ENCODE results near the gene CEACAM1. TPM values are rescaled to one million over a fixed set of nuclear protein-coding genes. Genes with fewer than 3 reads are reported as not detected.

The CEACAM1 gene
- total RNA-seq, 4 donors from 2014 or later: 2.4 to 36.9 (median 23.0) TPM

DNA sequence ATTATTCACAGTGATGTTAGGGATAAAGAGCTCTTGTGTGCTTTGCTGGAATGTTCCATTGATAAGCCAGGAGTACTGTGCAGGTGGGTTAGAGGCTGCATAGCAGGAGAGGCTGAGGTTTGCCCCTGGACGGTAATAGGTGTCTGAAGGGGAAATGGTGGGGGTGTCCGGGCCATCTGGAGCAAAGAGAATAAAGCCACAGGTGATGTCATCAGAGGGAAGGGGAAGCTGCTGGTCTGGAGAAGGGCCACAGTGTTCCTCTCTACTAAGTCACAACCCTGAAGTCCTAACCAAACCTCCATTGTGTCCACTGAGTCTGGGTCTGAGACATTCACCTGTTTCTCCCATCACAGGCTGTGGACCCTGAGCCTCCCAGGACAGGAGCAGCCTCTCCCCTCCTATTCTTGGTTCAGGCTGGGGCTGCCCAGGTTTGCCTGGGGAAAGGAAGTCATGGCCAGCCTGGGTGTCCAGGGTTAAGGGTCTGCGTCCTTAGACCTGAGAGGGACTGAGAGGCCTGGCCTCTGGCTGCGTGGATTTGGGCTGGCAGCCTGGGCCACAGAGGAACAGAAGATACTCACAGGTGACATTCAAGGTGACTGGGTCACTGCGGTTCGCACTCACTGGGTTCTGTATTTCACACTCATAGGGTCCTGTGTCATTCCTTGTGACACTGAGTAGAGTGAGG, 6.8 kb downstream of the CEACAM1 start:
- DNase-seq (ENCODE audit: low spot score) (no peak), ATAC-seq (ENCODE audit: low FRiP score) (no peak)
- TF ChIP-seq, protein P1, sequence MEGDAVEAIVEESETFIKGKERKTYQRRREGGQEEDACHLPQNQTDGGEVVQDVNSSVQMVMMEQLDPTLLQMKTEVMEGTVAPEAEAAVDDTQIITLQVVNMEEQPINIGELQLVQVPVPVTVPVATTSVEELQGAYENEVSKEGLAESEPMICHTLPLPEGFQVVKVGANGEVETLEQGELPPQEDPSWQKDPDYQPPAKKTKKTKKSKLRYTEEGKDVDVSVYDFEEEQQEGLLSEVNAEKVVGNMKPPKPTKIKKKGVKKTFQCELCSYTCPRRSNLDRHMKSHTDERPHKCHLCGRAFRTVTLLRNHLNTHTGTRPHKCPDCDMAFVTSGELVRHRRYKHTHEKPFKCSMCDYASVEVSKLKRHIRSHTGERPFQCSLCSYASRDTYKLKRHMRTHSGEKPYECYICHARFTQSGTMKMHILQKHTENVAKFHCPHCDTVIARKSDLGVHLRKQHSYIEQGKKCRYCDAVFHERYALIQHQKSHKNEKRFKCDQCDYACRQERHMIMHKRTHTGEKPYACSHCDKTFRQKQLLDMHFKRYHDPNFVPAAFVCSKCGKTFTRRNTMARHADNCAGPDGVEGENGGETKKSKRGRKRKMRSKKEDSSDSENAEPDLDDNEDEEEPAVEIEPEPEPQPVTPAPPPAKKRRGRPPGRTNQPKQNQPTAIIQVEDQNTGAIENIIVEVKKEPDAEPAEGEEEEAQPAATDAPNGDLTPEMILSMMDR (IDR thresholded peaks at IDR 0.05): no peak

DNA sequence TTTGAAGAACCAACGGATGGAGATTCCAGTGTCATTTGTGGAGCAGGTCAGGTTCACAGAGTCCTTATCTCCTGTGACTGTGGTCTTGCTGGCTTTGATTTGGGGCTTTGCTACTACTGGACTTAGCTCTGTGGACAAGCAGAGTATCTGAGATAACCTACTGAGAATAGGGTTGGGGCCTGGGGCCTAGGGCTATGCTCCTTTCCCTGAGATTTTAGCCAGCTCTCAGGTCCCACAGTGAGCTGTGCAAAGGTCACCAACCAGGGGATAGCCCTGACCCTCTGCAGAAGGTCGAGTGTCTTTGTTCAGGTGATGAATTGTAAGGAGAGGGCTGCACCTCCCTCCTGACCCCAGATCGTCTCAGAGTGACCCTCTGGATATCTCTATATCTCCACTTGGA, 9.2 kb downstream of the CEACAM1 start:
- TF ChIP-seq, protein P1 (IDR thresholded peaks at IDR 0.05): no peak
- DNase-seq (ENCODE audit: low spot score) (no peak), ATAC-seq (ENCODE audit: low FRiP score) (no peak)

DNA sequence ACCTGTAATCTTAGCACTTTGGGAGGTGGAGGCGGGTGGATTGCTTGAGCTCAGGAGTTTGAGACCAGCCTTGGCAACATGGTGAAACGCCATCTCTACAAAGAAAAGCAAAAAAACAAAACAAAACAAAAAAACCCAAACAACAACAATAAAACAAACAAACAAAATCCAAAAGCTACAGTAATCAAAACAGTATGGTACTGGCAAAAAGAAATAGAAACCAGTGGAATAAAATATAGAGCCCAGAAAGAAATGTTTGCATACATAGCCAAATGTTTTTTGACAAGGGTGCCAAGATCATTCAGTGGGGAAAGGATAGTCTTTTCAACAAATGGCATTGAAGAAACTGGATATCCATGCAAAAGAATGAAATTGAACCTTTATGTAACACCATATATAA, 11.5 kb downstream of the CEACAM1 start:
- ATAC-seq (ENCODE audit: low FRiP score) (no peak), DNase-seq (ENCODE audit: low spot score) (no peak)
- TF ChIP-seq, protein P1 (IDR thresholded peaks at IDR 0.05): no peak

DNA sequence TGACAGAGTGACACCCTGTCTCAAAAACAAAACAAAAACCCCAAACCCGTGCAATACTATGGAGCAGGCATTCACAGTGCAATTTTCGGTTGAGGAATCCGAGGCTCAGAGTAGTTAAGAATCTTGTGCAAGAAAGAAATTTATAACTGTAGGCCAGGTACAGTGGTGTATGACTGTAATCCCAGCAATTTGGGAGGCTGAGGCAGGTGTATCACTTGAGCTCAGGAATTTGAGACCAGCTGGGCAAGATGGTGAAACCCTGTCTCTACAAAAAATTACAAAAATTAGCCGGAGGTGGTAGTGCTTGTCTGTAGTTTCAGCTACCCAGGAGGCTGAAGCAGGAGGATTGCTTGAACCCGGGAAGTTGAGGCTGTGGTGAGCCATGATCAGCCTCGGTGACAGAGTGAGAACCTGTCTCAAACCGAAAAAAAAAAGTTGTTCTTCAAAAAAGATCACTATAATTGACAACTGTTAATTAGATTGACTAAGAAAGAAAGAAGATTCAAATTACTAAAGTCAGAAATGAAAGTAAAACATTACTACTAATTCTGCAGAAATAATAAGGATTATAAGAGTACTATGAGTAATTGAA, 12.9 kb downstream of the CEACAM1 start:
- no peak for DNase-seq (ENCODE audit: low spot score)
- no peak for ATAC-seq (ENCODE audit: low FRiP score)
- TF ChIP-seq, protein P1 (IDR thresholded peaks at IDR 0.05): no peak

DNA sequence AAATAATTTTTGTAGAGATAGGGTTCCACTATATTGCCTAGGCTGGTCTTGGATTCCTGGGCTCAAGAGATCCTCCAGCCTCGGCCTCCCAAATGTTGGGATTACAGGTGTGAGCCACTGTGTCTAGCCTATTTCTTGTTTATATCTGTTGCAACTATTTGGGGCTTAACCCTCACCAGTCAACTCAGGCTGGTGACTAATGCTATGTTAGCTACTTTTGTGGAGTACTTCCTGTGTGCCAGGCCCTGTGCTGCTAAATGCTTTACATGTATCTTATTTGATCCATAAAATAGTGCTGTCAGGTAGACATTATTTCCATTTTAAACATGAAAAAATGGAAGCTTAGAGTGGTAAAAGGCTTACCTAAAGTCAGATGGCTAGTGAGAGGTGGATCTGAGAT, 13.8 kb downstream of the CEACAM1 start:
- TF ChIP-seq, protein P1 (IDR thresholded peaks at IDR 0.05): no peak
- DNase-seq (ENCODE audit: low spot score): no peak
- no peak for ATAC-seq (ENCODE audit: low FRiP score)

DNA sequence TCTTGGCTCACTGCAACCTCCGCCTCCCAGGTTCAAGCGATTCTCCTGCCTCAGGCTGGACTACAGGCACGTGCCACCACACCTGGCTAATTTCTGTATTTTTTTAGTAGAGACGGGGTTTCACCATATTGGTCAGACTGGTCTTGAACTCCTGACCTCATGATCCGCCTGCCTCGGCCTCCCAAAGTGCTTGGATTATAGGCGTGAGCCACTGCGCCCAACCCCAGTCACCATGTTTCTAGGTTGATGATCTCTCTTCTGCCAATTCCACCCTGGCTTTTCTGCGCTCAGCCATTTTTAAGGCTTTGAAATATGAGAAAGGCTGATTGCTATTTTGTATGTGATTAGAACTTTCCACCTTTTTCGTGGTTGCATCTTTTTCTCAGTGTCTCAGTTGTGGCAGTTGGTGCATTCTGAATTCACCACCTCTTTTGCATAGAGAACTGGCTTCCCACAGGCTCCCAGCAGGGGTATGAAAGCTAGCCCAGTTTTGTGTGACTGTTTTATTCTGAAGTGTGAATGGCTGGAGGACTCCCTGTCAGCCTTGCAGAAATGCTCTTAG, 15.5 kb downstream of the CEACAM1 start:
- DNase-seq (ENCODE audit: low spot score): no peak
- ATAC-seq (ENCODE audit: low FRiP score): no peak

More for the DNA sequence above, 15.5 kb downstream of the CEACAM1 start:
- TF ChIP-seq, protein P1 (IDR thresholded peaks at IDR 0.05): no peak

All from omental fat pad (tissue), 4 donors.